Measurements from ENCODE around the gene PLEKHG1. TPM values are rescaled to one million over a fixed set of nuclear protein-coding genes. Genes with fewer than 3 reads are reported as not detected.

Gene PLEKHG1
- total RNA-seq, 1 experiment from 2014 or later, result 2.7 TPM

GRCh38 chr6:150639823-150640331 is 40.2 kb downstream of the PLEKHG1 start:
- Mint-ChIP-seq H3K4me1 (peaks cover 8% of the 10 kb centered on the region), H3K36me3 (no peaks in the 10 kb centered on the region), H3K9me3 (0 out of 2 replicates have a peak, but pooled peaks cover 1% of the 10 kb centered on the region), H3K27me3 (ENCODE audit: low read depth) (no peaks in the 10 kb centered on the region), H3K4me3 (no peak overlapping the region), H3K27ac (no peak overlapping the region)
- POLR2A ChIA-PET, result no interaction called here
- TF ChIP-seq KAT7 (CRISPR knock-in tag; IDR thresholded peaks at IDR 0.05; ENCODE audit: borderline replicate concordance) (no peak), FOXJ3 (CRISPR knock-in tag; IDR thresholded peaks at IDR 0.05; ENCODE audit: borderline replicate concordance) (no peak), ZMAT4 (CRISPR knock-in tag; IDR thresholded peaks at IDR 0.05) (no peak), TEAD4 (CRISPR knock-in tag; IDR thresholded peaks at IDR 0.05) (no peak), CREB1 (CRISPR knock-in tag; IDR thresholded peaks at IDR 0.05) (no peak), ZNF396 (CRISPR knock-in tag; IDR thresholded peaks at IDR 0.05; ENCODE audit: borderline replicate concordance) (no peak), SP1 (CRISPR knock-in tag; conservative IDR thresholded peaks at IDR 0.05) (no peak)
- DNase-seq (ENCODE audit: low spot score) (no peak), ATAC-seq (no peak)
- CTCF ChIA-PET, result no interaction called here

GRCh38 chr6:150640556-150641209 is 41.0 kb downstream of the PLEKHG1 start:
- TF ChIP-seq MXD4 (CRISPR knock-in tag; IDR thresholded peaks at IDR 0.05; ENCODE audit: borderline replicate concordance), result no peak
- TF ChIP-seq OVOL2 (CRISPR knock-in tag; IDR thresholded peaks at IDR 0.05; ENCODE audit: borderline replicate concordance), result no peak
- TF ChIP-seq IRF2 (CRISPR knock-in tag; IDR thresholded peaks at IDR 0.05; ENCODE audit: borderline replicate concordance, low read depth), result no peak
- TF ChIP-seq E2F4 (CRISPR knock-in tag; IDR thresholded peaks at IDR 0.05; ENCODE audit: borderline replicate concordance, low read depth), result no peak
- TF ChIP-seq ZNF425 (CRISPR knock-in tag; conservative IDR thresholded peaks at IDR 0.05), result no peak
- TF ChIP-seq JUN (CRISPR knock-in tag; IDR thresholded peaks at IDR 0.05), result no peak
- no peak for TF ChIP-seq IRF1 (CRISPR knock-in tag; IDR thresholded peaks at IDR 0.05)
- TF ChIP-seq ESRRA (CRISPR knock-in tag; IDR thresholded peaks at IDR 0.05; ENCODE audit: borderline replicate concordance), result no peak
- no peak for TF ChIP-seq NR1H2 (CRISPR knock-in tag; IDR thresholded peaks at IDR 0.05)
- TF ChIP-seq ZNF281 (CRISPR knock-in tag; IDR thresholded peaks at IDR 0.05), result no peak
- TF ChIP-seq MYBL2 (CRISPR knock-in tag; IDR thresholded peaks at IDR 0.05), result no peak
- TF ChIP-seq SOX15 (CRISPR knock-in tag; IDR thresholded peaks at IDR 0.05), result no peak
- CTCF ChIA-PET, result no interaction called here
- peaks cover 4% of the 10 kb centered on the region for H3K4me1 Mint-ChIP-seq
- DNase-seq (ENCODE audit: low spot score) (no peak), ATAC-seq (no peak)
- H3K9me3 Mint-ChIP-seq, result 0 out of 2 replicates have a peak, but pooled peaks cover 7% of the 10 kb centered on the region
- POLR2A ChIA-PET, result no interaction called here
- no peaks in the 10 kb centered on the region for H3K36me3 Mint-ChIP-seq
- no peaks in the 10 kb centered on the region for H3K27me3 Mint-ChIP-seq (ENCODE audit: low read depth)
- H3K27ac Mint-ChIP-seq, result no peak overlapping the region
- no peak overlapping the region for H3K4me3 Mint-ChIP-seq

Data from WTC11 (cell line).